A673 (cell line): ENCODE measurements around the gene ADIPOQ. TPM values are rescaled to one million over a fixed set of nuclear protein-coding genes. Genes with fewer than 3 reads are reported as not detected.

Source experiments
- BruUV-seq: library from RNA; stranded (reverse); fragments of 400-500 nt; replicated peaks from 2 replicates; lab custom pipeline; 2021; lab: Mats Ljungman, UMichigan
- CTCF ChIA-PET: fragments of 300-600 bp; sonication (Branson Sonifier 250); formaldehyde crosslinking; loops from one replicate; lab custom pipeline; 2022; ENCODE audit warnings: antibody characterized with exemption; lab: Charles Lee
- POLR2A ChIA-PET: fragments of 300-600 bp; sonication (Branson Sonifier 250); formaldehyde crosslinking; loops from one replicate; lab custom pipeline; 2022; ENCODE audit warnings: antibody characterized with exemption; ENCODE audit not compliant: low non-redundant PET; lab: Charles Lee
- DNase-seq: peaks from one replicate; pipeline ENCODE4 v3.0.0-alpha.2; 2015; ENCODE audit warnings: low spot score
- H3K27ac ChIP-seq: fragments of 200-600 bp; sonication (generic); 2 replicates; pipeline ENCODE4 v1.5.1; 2016; ENCODE audit warnings: mixed run types, low read depth, mild to moderate bottlenecking, mixed read lengths, antibody characterized with exemption, low read length; ENCODE audit not compliant: poor library complexity, severe bottlenecking
- H3K27me3 ChIP-seq: fragments of 200-600 bp; sonication (generic); replicated peaks from 2 replicates; pipeline ENCODE4 v1.6.1; 2017; ENCODE audit warnings: mixed run types, low read depth, mild to moderate bottlenecking, mixed read lengths, antibody characterized with exemption, low read length; ENCODE audit not compliant: insufficient read depth, poor library complexity
- H3K36me3 ChIP-seq: fragments of 200-600 bp; sonication (generic); 2 replicates; pipeline ENCODE4 v1.6.1; 2016; ENCODE audit warnings: mixed run types, mild to moderate bottlenecking, mixed read lengths, antibody characterized with exemption, low read length; ENCODE audit not compliant: insufficient read depth, poor library complexity, severe bottlenecking
- H3K4me1 ChIP-seq: fragments of 200-600 bp; sonication (generic); 2 replicates; pipeline ENCODE4 v1.6.1; 2017; ENCODE audit warnings: mixed run types, mild to moderate bottlenecking, mixed read lengths, antibody characterized with exemption, low read length; ENCODE audit not compliant: insufficient read depth, poor library complexity, severe bottlenecking
- H3K4me3 ChIP-seq: fragments of 200-600 bp; sonication (generic); 2 replicates; pipeline ENCODE4 v1.5.1; 2016; ENCODE audit warnings: low read depth, mixed run types, mild to moderate bottlenecking, mixed read lengths, low read length; ENCODE audit not compliant: poor library complexity, severe bottlenecking
- H3K9me3 ChIP-seq: fragments of 200-600 bp; sonication (generic); 2 replicates; pipeline ENCODE4 v1.6.1; 2016; ENCODE audit warnings: mixed run types, low read depth, mild to moderate bottlenecking, mixed read lengths, antibody characterized with exemption, low read length; ENCODE audit not compliant: poor library complexity, severe bottlenecking
- EZH2 ChIP-seq: fragments of 200-600 bp; sonication (generic); IDR thresholded peaks from 2 replicates; pipeline ENCODE4 v1.6.1; 2017; ENCODE audit warnings: borderline replicate concordance, low read depth, mild to moderate bottlenecking, mixed read lengths, antibody characterized with exemption, low read length; ENCODE audit not compliant: poor library complexity, severe bottlenecking
- intact Hi-C: fragments of 100-400 bp; cut with micrococcal nuclease; formaldehyde crosslinking; loops from one replicate; pipeline ENCODE4 v1.10.0; 2022; ENCODE audit not compliant: unreplicated experiment
- total RNA-seq: library from RNA; stranded (reverse); gene quantifications from 2 replicates; pipeline ENCODE4 v1.2.3, GENCODE V29; 2021
- TF ChIP-seq, protein P1 (sequence below): fragments of 300-800, 200-600 bp; sonication (generic); conservative IDR thresholded peaks from 2 replicates; pipeline ENCODE4 v1.5.1; 2017; ENCODE audit warnings: low read depth, mild to moderate bottlenecking, antibody characterized with exemption, low read length, moderate library complexity, mixed read lengths

ADIPOQ gene
- total RNA-seq, 1 experiment from 2014 or later, result not detected

DNA sequence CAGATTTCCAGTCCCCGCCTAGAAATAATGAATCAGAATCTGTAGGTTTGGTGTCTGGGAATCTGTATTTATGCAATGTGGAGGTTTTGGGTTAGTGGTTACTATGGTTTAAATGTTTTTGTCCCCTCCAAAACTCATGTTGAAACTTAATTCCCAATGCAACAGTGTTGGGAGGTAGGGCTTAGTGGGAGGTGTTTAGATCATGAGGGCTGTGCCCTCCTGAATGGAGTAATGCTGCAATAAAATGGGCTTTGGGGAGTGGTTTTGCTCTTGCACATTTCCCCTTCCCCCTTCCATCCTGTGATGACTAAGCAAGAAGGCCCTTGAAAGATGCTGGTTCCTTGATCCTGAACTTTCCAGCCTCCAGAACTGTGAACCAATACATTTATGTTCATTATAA, 27.1 kb upstream of the ADIPOQ start:
- no peaks in the 10 kb centered on the region for H3K27me3 ChIP-seq
- CTCF ChIA-PET, result interaction anchor here (0.6 kb wide), 1 partner anchor 9 kb away, joined by 7 read pairs; no protein-coding TSS in a partner anchor
- no peak for TF ChIP-seq EZH2
- peak; percentile 74 for DNase-seq
- H3K9me3 ChIP-seq, result no peaks in the 10 kb centered on the region
- no peaks in the 10 kb centered on the region for H3K36me3 ChIP-seq
- peaks cover 4% of the 10 kb centered on the region for H3K4me1 ChIP-seq
- intact Hi-C loops, result no loop called here
- H3K4me3 ChIP-seq, result no peak overlapping the region
- no peak overlapping the region for H3K27ac ChIP-seq
- BruUV-seq, result no TSS peak
- POLR2A ChIA-PET, result no interaction called here

DNA sequence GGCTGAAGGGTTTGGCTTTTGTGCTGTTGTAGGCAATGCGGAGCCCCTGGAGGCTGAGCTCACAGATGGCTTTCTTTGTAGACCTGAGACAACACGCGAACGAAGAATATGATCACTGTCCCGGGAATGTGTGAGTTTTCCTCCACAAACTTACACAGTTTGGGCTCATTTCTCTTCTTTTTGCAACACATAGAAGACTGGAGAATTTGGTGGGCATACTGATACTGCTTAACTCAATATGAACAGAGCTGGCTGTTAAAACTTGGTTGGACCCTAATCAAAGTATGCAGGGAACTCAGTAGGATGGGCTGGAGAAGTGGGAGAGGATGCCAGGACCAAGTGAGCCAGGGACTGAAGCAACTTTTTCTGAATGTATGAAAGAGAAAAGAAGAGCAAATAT, 24.0 kb upstream of the ADIPOQ start:
- intact Hi-C loops, result no loop called here
- Histone ChIP-seq H3K36me3 (no peaks in the 10 kb centered on the region), H3K27me3 (no peaks in the 10 kb centered on the region), H3K27ac (no peak overlapping the region), H3K9me3 (no peaks in the 10 kb centered on the region), H3K4me3 (no peak overlapping the region), H3K4me1 (peaks cover 9% of the 10 kb centered on the region)
- no TSS peak for BruUV-seq
- no peak for DNase-seq
- ChIA-PET POLR2A (no interaction called here), CTCF (no interaction called here)
- no peak for TF ChIP-seq EZH2
- TF ChIP-seq, protein P1, sequence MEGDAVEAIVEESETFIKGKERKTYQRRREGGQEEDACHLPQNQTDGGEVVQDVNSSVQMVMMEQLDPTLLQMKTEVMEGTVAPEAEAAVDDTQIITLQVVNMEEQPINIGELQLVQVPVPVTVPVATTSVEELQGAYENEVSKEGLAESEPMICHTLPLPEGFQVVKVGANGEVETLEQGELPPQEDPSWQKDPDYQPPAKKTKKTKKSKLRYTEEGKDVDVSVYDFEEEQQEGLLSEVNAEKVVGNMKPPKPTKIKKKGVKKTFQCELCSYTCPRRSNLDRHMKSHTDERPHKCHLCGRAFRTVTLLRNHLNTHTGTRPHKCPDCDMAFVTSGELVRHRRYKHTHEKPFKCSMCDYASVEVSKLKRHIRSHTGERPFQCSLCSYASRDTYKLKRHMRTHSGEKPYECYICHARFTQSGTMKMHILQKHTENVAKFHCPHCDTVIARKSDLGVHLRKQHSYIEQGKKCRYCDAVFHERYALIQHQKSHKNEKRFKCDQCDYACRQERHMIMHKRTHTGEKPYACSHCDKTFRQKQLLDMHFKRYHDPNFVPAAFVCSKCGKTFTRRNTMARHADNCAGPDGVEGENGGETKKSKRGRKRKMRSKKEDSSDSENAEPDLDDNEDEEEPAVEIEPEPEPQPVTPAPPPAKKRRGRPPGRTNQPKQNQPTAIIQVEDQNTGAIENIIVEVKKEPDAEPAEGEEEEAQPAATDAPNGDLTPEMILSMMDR, result no peak

DNA sequence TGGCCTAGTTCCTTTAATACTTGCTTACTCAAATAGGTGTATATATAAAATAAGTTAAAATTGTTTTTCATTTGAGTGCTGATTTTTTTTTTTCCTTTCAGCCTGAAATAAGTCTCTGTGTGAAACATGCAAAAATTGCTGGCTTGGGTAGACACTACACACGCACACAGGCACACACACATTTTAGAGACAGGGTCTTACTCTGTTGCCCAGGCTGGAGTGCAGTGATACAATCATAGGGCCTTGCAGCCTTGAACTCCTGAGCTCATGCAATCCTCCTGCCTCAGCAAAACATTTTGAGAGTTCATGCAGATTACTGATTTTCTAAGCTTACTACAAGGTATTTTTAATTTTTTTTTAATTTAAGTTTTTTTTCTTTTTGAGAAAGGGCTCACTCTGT, 23.6 kb upstream of the ADIPOQ start:
- POLR2A ChIA-PET, result no interaction called here
- Histone ChIP-seq H3K36me3 (no peaks in the 10 kb centered on the region), H3K9me3 (no peaks in the 10 kb centered on the region), H3K4me1 (peaks cover 9% of the 10 kb centered on the region), H3K27ac (no peak overlapping the region), H3K27me3 (no peaks in the 10 kb centered on the region), H3K4me3 (no peak overlapping the region)
- BruUV-seq, result no TSS peak
- TF ChIP-seq, protein P1, result no peak
- TF ChIP-seq EZH2, result no peak
- CTCF ChIA-PET, result interaction anchor here (0.6 to 0.7 kb wide), 2 partner anchors 122 to 230 kb away, joined by 3 to 6 read pairs; no protein-coding TSS in a partner anchor
- DNase-seq, result no peak
- intact Hi-C loops, result no loop called here
